HG03045 (cell line): ENCODE data around the gene CISH.

Source experiments
- ATAC-seq: cut with Tn5 transposase; IDR thresholded peaks from one replicate; pipeline ENCODE4 v1.9.1; 2021; ENCODE audit warnings: mild to moderate bottlenecking, moderate library complexity; ENCODE audit not compliant: unreplicated experiment

Gene CISH

GRCh38 chr3:50573566-50574443 lies 37.8 kb downstream of the CISH start:
- ATAC-seq: no peak

- no peak for ATAC-seq
Observed at GRCh38 chr3:50572801-50573371, 38.7 kb downstream of the CISH start.

- ATAC-seq: no peak
Observed at GRCh38 chr3:50572158-50572557, 39.4 kb downstream of the CISH start.

- no peak for ATAC-seq
Observed at GRCh38 chr3:50571486-50571885, 40.1 kb downstream of the CISH start.

- no peak for ATAC-seq
Observed at GRCh38 chr3:50570508-50571279, 40.9 kb downstream of the CISH start.

GRCh38 chr3:50568947-50569749 lies 42.4 kb downstream of the CISH start, which contains the start of gene HEMK1:
Gene HEMK1 (plus strand): TSS chr3:50569522. CDS start chr3:50571105, 1,583 bp downstream.
- ATAC-seq: peak; percentile 69

GRCh38 chr3:50567386-50568167 lies 44.0 kb downstream of the CISH start, which contains the start of gene C3orf18:
Gene C3orf18 (minus strand): TSS chr3:50567747. CDS start chr3:50565699, 2,048 bp downstream.
- peak; percentile 82 for ATAC-seq

- ATAC-seq: no peak
Observed at GRCh38 chr3:50567011-50567385, 44.6 kb downstream of the CISH start.

- ATAC-seq: no peak
Observed at GRCh38 chr3:50564321-50564720, 47.3 kb downstream of the CISH start.

- no peak for ATAC-seq
Observed at GRCh38 chr3:50563867-50564266, 47.7 kb downstream of the CISH start.

- no peak for ATAC-seq
Observed at GRCh38 chr3:50562861-50563260, 48.7 kb downstream of the CISH start.

- ATAC-seq: no peak
Observed at GRCh38 chr3:50559702-50560101, 51.9 kb downstream of the CISH start.

GRCh38 chr3:50557915-50558314 lies 53.7 kb downstream of the CISH start:
- ATAC-seq: no peak

- ATAC-seq: no peak
Observed at GRCh38 chr3:50557106-50557505, 54.5 kb downstream of the CISH start.
